Measurements from ENCODE around the gene RBM47. TPM values are rescaled to one million over a fixed set of nuclear protein-coding genes. Genes with fewer than 3 reads are reported as not detected.

The RBM47 gene
- total RNA-seq, 1 experiment from 2014 or later: 78.0 TPM

GRCh38 chr4:40511036-40511614, 118.5 kb downstream of the RBM47 start:
- no peak overlapping the region for H3K4me3 ChIP-seq
- no peak for DNase-seq
- peaks cover 86% of the 10 kb centered on the region for H3K79me2 ChIP-seq (ENCODE audit: low read depth)
- no peak overlapping the region for H2AFZ ChIP-seq
- BruUV-seq (replicated peaks): no TSS peak
- no peak for TF ChIP-seq EZH2 (IDR thresholded peaks at IDR 0.05; ENCODE audit: low read depth)
- TF ChIP-seq CTCF (conservative IDR thresholded peaks at IDR 0.05): no peak
- H3K4me2 ChIP-seq: no peak overlapping the region
- ChIA-PET POLR2A (ENCODE audit: unreplicated experiment) (no interaction called here), CTCF (no interaction called here)
- no peaks in the 10 kb centered on the region for H3K9me3 ChIP-seq (ENCODE audit: insufficient read depth, low read depth)
- H3F3A ChIP-seq (ENCODE audit: insufficient read depth, low read depth): peaks cover 56% of the 10 kb centered on the region
- no peaks in the 10 kb centered on the region for H4K20me1 ChIP-seq (ENCODE audit: insufficient read depth)
- H3K27me3 ChIP-seq (ENCODE audit: insufficient read depth, low read depth): no peaks in the 10 kb centered on the region
- no peak overlapping the region for H3K27ac ChIP-seq
- intact Hi-C loops (cut with micrococcal nuclease; ENCODE audit: unreplicated experiment): loop anchor here (10.0 kb wide), 1 partner anchor 54 kb away; no protein-coding TSS in a partner anchor
- no peaks in the 10 kb centered on the region for H3K9me2 ChIP-seq (ENCODE audit: insufficient read depth)
- H3K36me3 ChIP-seq (ENCODE audit: low read depth): peaks cover 13% of the 10 kb centered on the region; the same call in 1 of the 2 replicates
- H3K4me1 ChIP-seq (replicated peaks; ENCODE audit: insufficient read depth): peaks cover 44% of the 10 kb centered on the region

- no peak overlapping the region for H3K27ac ChIP-seq
- 0 out of 2 replicates have a peak, but pooled peaks cover 13% of the 10 kb centered on the region for H3K36me3 ChIP-seq (ENCODE audit: low read depth)
- no peaks in the 10 kb centered on the region for H3K27me3 ChIP-seq (ENCODE audit: insufficient read depth, low read depth)
- DNase-seq: no peak
- peaks cover 47% of the 10 kb centered on the region for H3F3A ChIP-seq (ENCODE audit: insufficient read depth, low read depth)
- no TSS peak for BruUV-seq (replicated peaks)
- H2AFZ ChIP-seq: no peak overlapping the region
- H4K20me1 ChIP-seq (ENCODE audit: insufficient read depth): no peaks in the 10 kb centered on the region
- ChIA-PET POLR2A (ENCODE audit: unreplicated experiment) (interaction anchor here (0.7 kb wide), 1 partner anchor 523 kb away, joined by 4 read pairs; no protein-coding TSS in a partner anchor), CTCF (interaction anchor here (0.5 kb wide), 1 partner anchor 473 kb away, joined by 6 read pairs; no protein-coding TSS in a partner anchor)
- intact Hi-C loops (cut with micrococcal nuclease; ENCODE audit: unreplicated experiment): loop anchor here (5.0 kb wide), 1 partner anchor 191 kb away; no protein-coding TSS in a partner anchor
- H3K4me2 ChIP-seq: no peak overlapping the region
- TF ChIP-seq EZH2 (IDR thresholded peaks at IDR 0.05; ENCODE audit: low read depth) (no peak), CTCF (conservative IDR thresholded peaks at IDR 0.05) (no peak)
- H3K4me1 ChIP-seq (replicated peaks; ENCODE audit: insufficient read depth): peaks cover 32% of the 10 kb centered on the region
- H3K79me2 ChIP-seq (ENCODE audit: low read depth): peaks cover 93% of the 10 kb centered on the region
- H3K9me2 ChIP-seq (ENCODE audit: insufficient read depth): no peaks in the 10 kb centered on the region
- H3K4me3 ChIP-seq: no peak overlapping the region
- H3K9me3 ChIP-seq (ENCODE audit: insufficient read depth, low read depth): no peaks in the 10 kb centered on the region
These were observed 121.7 kb downstream of the RBM47 start for GRCh38 chr4:40507977-40508376.

GRCh38 chr4:40506492-40506891, 123.2 kb downstream of the RBM47 start:
- H3K27ac ChIP-seq: peak overlapping the region; percentile 54
- no peaks in the 10 kb centered on the region for H3K27me3 ChIP-seq (ENCODE audit: insufficient read depth, low read depth)
- H3K9me3 ChIP-seq (ENCODE audit: insufficient read depth, low read depth): no peaks in the 10 kb centered on the region
- H2AFZ ChIP-seq: no peak overlapping the region
- ChIA-PET POLR2A (ENCODE audit: unreplicated experiment) (no interaction called here), CTCF (no interaction called here)
- intact Hi-C loops (cut with micrococcal nuclease; ENCODE audit: unreplicated experiment): loop anchor here (5.0 kb wide), 1 partner anchor 189 kb away; no protein-coding TSS in a partner anchor
- peaks cover 49% of the 10 kb centered on the region for H3F3A ChIP-seq (ENCODE audit: insufficient read depth, low read depth)
- no peak for TF ChIP-seq CTCF (conservative IDR thresholded peaks at IDR 0.05)
- TF ChIP-seq EZH2 (IDR thresholded peaks at IDR 0.05; ENCODE audit: low read depth): no peak
- no TSS peak for BruUV-seq (replicated peaks)
- H3K4me3 ChIP-seq: no peak overlapping the region
- no peaks in the 10 kb centered on the region; the same call in 1 of the 2 replicates for H4K20me1 ChIP-seq (ENCODE audit: insufficient read depth)
- H3K36me3 ChIP-seq (ENCODE audit: low read depth): peaks cover 20% of the 10 kb centered on the region; the same call in 1 of the 2 replicates
- H3K79me2 ChIP-seq (ENCODE audit: low read depth): peaks cover 93% of the 10 kb centered on the region
- H3K4me1 ChIP-seq (replicated peaks; ENCODE audit: insufficient read depth): peaks cover 32% of the 10 kb centered on the region
- DNase-seq: no peak
- peak overlapping the region; percentile 24; the same call in 1 of the 2 replicates for H3K4me2 ChIP-seq
- H3K9me2 ChIP-seq (ENCODE audit: insufficient read depth): no peaks in the 10 kb centered on the region
